Renal pelvis (tissue), 12 donors: ENCODE results near the gene CT45A3. TPM values are rescaled to one million over a fixed set of nuclear protein-coding genes. Genes with fewer than 3 reads are reported as not detected.
"Not testable (repeated sequence)": the region's sequence is repeated elsewhere in the genome, so short reads cannot be mapped to it uniquely, and the experiment has no call there.

ENCODE experiments used
- DNase-seq: peaks from one replicate; pipeline ENCODE4 v3.0.0-alpha.2; 2013
- long read RNA-seq, 16 experiments: transcript quantifications; one replicate each; lab custom pipeline, GENCODE V29; 2026
- polyA plus RNA-seq, 3 donors: library from polyadenylated mRNA; unstranded; fragments of 120-200 nt; gene quantifications; one replicate each; pipeline ENCODE4 v1.2.1, GENCODE V29; 2013; ENCODE audit not compliant: insufficient read length in 3 of 3

The CT45A3 gene
- not detected for polyA plus RNA-seq
- long read RNA-seq, donor 1 = 0 reads
- long read RNA-seq, donor 2 = 0 reads
- long read RNA-seq, donor 3 = 0 reads
- long read RNA-seq, donor 4 = 0 reads
- long read RNA-seq, donor 5 = 0 reads
- long read RNA-seq, donor 6 = 0 reads
- long read RNA-seq, donor 7 = 0 reads
- long read RNA-seq, donor 8 = 0 reads
- long read RNA-seq, donor 9 = 0 reads
- long read RNA-seq, donor 10 = 0 reads
- long read RNA-seq, donor 11 = 0 reads
- long read RNA-seq, donor 12 = 0 reads
- long read RNA-seq, donor 13 = 0 reads
- long read RNA-seq, donor 14 = 0 reads
- long read RNA-seq, donor 15 = 0 reads
- long read RNA-seq, donor 16 = 0 reads

GRCh38 chrX:135768091-135768490, at the start of gene CT45A3:
Gene CT45A3 (minus strand): TSS chrX:135768191. CDS start chrX:135764444, 3,747 bp downstream.
- DNase-seq = not testable (repeated sequence)

- DNase-seq = not testable (repeated sequence)
Measured at GRCh38 chrX:135802687-135803086, 34.7 kb upstream of the CT45A3 start, which contains the start of gene CT45A6. Gene CT45A6 (minus strand): TSS chrX:135802787. CDS start chrX:135798993, 3,794 bp downstream.

GRCh38 chrX:135785403-135785802, 17.4 kb upstream of the CT45A3 start, which contains the start of gene CT45A5:
Gene CT45A5 (minus strand): TSS chrX:135785503. CDS start chrX:135781729, 3,774 bp downstream.
- not testable (repeated sequence) for DNase-seq

GRCh38 chrX:135744739-135745138, 23.3 kb downstream of the CT45A3 start:
- not testable (repeated sequence) for DNase-seq

- DNase-seq = no peak
Measured at GRCh38 chrX:135741192-135741715, 26.7 kb downstream of the CT45A3 start.

GRCh38 chrX:135740681-135741149, 27.3 kb downstream of the CT45A3 start:
- no peak for DNase-seq

GRCh38 chrX:135737366-135738071, 30.5 kb downstream of the CT45A3 start:
- DNase-seq = no peak

GRCh38 chrX:135734666-135735065, 33.3 kb downstream of the CT45A3 start:
- not testable (repeated sequence) for DNase-seq

- no peak for DNase-seq
Measured at GRCh38 chrX:135713795-135714194, 54.2 kb downstream of the CT45A3 start.

- DNase-seq = not testable (repeated sequence)
Measured at GRCh38 chrX:135713183-135713689, 54.8 kb downstream of the CT45A3 start, which contains the start of gene CT45A1. Gene CT45A1 (plus strand): TSS chrX:135713639. CDS start chrX:135718941, 5,302 bp downstream.

Other genes with a start within 250 kb of the CT45A3 start
- gene INTS6L, start 247.5 kb downstream of the CT45A3 start, polyA plus RNA-seq = 10 to 100 TPM; 20.3 to 27.3 (median 27.3) TPM
- not detected for gene CT45A1, start 54.6 kb downstream of the CT45A3 start, polyA plus RNA-seq
- gene CT45A5, start 17.3 kb upstream of the CT45A3 start, polyA plus RNA-seq = not detected
- gene CT45A6, start 34.6 kb upstream of the CT45A3 start, polyA plus RNA-seq = not detected
- not detected for gene CT45A2, start 51.8 kb upstream of the CT45A3 start, polyA plus RNA-seq
- gene CT45A7, start 69.1 kb upstream of the CT45A3 start, polyA plus RNA-seq = not detected
- not detected for gene CT45A8, start 86.3 kb upstream of the CT45A3 start, polyA plus RNA-seq
- gene CT45A9, start 103.6 kb upstream of the CT45A3 start, polyA plus RNA-seq = not detected
- not detected for gene CT45A10, start 125.3 kb upstream of the CT45A3 start, polyA plus RNA-seq
- gene SAGE1, start 125.5 kb upstream of the CT45A3 start, polyA plus RNA-seq = not detected
- gene MMGT1, start 205.8 kb upstream of the CT45A3 start, polyA plus RNA-seq = 10 to 100 TPM; 23.0 to 26.2 (median 24.0) TPM
- 10 to 100 TPM; 14.2 to 18.7 (median 18.3) TPM for gene SLC9A6, start 217.2 kb upstream of the CT45A3 start, polyA plus RNA-seq